ENCODE results near the gene CYP4F8. TPM values are rescaled to one million over a fixed set of nuclear protein-coding genes. Genes with fewer than 3 reads are reported as not detected.

The CYP4F8 gene
- total RNA-seq, 1 donor from 2014 or later, result 2.1 TPM

GRCh38 chr19:15639596-15639995, 24.6 kb downstream of the CYP4F8 start:
- Histone ChIP-seq H3K4me3 (no peak overlapping the region), H3K9me3 (no peaks in the 10 kb centered on the region), H3K27ac (no peak overlapping the region), H3K4me1 (no peaks in the 10 kb centered on the region), H3K36me3 (no peaks in the 10 kb centered on the region), H3K27me3 (peaks cover 5% of the 10 kb centered on the region)
- intact Hi-C loops (cut with DNase I), result loop anchor here (10.0 kb wide), 1 partner anchor 225 kb away; no protein-coding TSS in a partner anchor
- TF ChIP-seq, protein P1, sequence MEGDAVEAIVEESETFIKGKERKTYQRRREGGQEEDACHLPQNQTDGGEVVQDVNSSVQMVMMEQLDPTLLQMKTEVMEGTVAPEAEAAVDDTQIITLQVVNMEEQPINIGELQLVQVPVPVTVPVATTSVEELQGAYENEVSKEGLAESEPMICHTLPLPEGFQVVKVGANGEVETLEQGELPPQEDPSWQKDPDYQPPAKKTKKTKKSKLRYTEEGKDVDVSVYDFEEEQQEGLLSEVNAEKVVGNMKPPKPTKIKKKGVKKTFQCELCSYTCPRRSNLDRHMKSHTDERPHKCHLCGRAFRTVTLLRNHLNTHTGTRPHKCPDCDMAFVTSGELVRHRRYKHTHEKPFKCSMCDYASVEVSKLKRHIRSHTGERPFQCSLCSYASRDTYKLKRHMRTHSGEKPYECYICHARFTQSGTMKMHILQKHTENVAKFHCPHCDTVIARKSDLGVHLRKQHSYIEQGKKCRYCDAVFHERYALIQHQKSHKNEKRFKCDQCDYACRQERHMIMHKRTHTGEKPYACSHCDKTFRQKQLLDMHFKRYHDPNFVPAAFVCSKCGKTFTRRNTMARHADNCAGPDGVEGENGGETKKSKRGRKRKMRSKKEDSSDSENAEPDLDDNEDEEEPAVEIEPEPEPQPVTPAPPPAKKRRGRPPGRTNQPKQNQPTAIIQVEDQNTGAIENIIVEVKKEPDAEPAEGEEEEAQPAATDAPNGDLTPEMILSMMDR (IDR thresholded peaks at IDR 0.05), result no peak
- DNase-seq (no peak), ATAC-seq (no peak)

GRCh38 chr19:15640294-15640903, 25.4 kb downstream of the CYP4F8 start, which contains the start of gene CYP4F3:
Gene CYP4F3 (plus strand): TSS chr19:15640897. CDS start chr19:15641416, 519 bp downstream.
- Histone ChIP-seq H3K27me3 (peaks cover under 1% of the 10 kb centered on the region), H3K4me1 (no peaks in the 10 kb centered on the region), H3K27ac (no peak within 1 kb of the TSS), H3K4me3 (no peak within 1 kb of the TSS), H3K9me3 (no peaks in the 10 kb centered on the region), H3K36me3 (no peaks in the 10 kb centered on the region)
- peak; percentile 85 for DNase-seq
- ATAC-seq, result peak; percentile 79
- intact Hi-C loops (cut with DNase I), result no loop called here
- TF ChIP-seq, protein P1 (IDR thresholded peaks at IDR 0.05), result no peak

GRCh38 chr19:15640904-15641597, 26.0 kb downstream of the CYP4F8 start:
- intact Hi-C loops (cut with DNase I), result no loop called here
- Histone ChIP-seq H3K4me1 (no peaks in the 10 kb centered on the region), H3K9me3 (no peaks in the 10 kb centered on the region), H3K27ac (no peak overlapping the region), H3K4me3 (no peak overlapping the region), H3K27me3 (no peaks in the 10 kb centered on the region), H3K36me3 (no peaks in the 10 kb centered on the region)
- ATAC-seq, result no peak
- DNase-seq, result no peak
- TF ChIP-seq, protein P1 (IDR thresholded peaks at IDR 0.05), result no peak

DNA sequence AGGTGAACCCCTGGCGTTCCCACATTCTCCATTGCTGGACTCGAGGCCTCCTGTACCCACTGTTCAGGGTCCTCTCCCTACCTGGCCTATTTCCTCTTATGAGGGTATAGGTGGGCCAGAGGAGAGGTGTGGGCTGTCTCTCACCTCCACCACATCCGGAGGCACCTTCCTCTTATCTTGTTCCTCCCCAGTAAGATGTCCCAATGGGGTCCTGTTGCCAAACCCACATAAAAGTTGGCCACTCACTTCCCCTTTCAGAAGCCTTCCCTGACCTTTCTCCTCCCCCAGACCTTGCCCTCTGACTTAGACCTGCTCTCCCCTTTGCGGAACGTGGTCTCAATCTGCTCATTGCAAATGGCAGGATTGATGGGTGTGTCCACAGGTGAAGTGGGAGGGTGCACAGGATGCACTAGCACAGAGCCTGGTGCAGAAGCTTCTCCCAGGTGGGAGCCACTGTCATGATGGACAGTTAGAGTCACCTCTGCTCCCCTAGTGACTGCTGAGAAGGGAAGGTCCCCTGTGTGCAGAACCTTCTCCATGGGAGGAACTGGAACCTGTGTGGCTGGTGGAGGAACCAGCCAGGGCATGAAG, 27.0 kb downstream of the CYP4F8 start:
- H3K36me3 ChIP-seq, result no peaks in the 10 kb centered on the region
- DNase-seq (no peak), ATAC-seq (peak; percentile 27)
- H3K27me3 ChIP-seq, result no peaks in the 10 kb centered on the region
- H3K9me3 ChIP-seq, result no peaks in the 10 kb centered on the region
- H3K4me3 ChIP-seq, result no peak overlapping the region
- TF ChIP-seq, protein P1 (IDR thresholded peaks at IDR 0.05), result no peak
- intact Hi-C loops (cut with DNase I), result no loop called here
- H3K27ac ChIP-seq, result no peak overlapping the region
- H3K4me1 ChIP-seq, result no peaks in the 10 kb centered on the region

DNA sequence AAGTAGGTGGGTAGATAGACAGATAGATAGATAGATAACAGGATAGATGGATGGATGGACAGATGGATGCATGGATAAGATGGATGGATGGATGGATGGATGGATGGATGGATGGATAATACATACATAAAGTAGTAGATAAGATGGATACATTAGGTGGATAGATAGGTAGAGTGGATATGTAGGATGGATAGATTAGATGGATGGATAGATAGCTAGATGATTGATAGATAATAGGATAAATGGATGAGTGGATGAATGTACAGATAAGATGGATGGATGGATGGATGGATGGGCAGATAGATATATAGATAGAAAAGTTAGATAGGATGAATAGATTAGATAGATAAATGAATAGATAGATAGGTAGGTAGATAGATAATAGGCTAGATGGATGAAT, 27.8 kb downstream of the CYP4F8 start:
- DNase-seq (no peak), ATAC-seq (no peak)
- no peaks in the 10 kb centered on the region for H3K4me1 ChIP-seq
- no peaks in the 10 kb centered on the region for H3K27me3 ChIP-seq
- no peak overlapping the region for H3K4me3 ChIP-seq
- no peak overlapping the region for H3K27ac ChIP-seq
- intact Hi-C loops (cut with DNase I), result no loop called here
- H3K9me3 ChIP-seq, result no peaks in the 10 kb centered on the region
- H3K36me3 ChIP-seq, result no peaks in the 10 kb centered on the region
- TF ChIP-seq, protein P1 (IDR thresholded peaks at IDR 0.05), result no peak

Measured in upper lobe of right lung (tissue), 1 donor.